ENCODE data around the gene RPS25.

DNA sequence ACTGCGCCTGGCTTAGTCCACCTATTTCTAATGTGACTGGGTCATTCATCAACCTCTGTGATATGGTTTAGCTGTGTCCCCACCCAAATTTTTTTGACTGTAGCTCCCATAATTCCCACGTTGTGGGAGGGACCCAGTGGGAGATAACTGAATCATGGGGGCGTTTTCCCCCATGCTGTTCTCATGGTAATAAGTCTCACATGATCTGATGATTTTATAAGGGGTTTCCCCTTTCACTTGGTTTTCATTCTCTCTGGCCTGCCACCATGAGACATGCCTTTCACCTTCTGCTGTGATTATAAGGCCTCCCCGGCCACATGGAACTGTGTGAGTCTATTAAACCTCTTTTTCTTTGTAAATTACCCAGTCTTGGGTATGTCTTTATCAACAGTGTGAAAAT, 11.5 kb downstream of the RPS25 start:
- TF ChIP-seq ZFP30 (CRISPR knock-in tag; IDR thresholded peaks at IDR 0.05) (no peak), OSR1 (CRISPR knock-in tag; IDR thresholded peaks at IDR 0.05) (no peak), ZNF70 (CRISPR knock-in tag; IDR thresholded peaks at IDR 0.05) (no peak), ARNTL (CRISPR knock-in tag; IDR thresholded peaks at IDR 0.05; ENCODE audit: borderline replicate concordance, low read depth) (no peak), PPARA (CRISPR knock-in tag; IDR thresholded peaks at IDR 0.05; ENCODE audit: borderline replicate concordance) (no peak), TCF4 (CRISPR knock-in tag; IDR thresholded peaks at IDR 0.05; ENCODE audit: borderline replicate concordance) (no peak), ESRRG (CRISPR knock-in tag; IDR thresholded peaks at IDR 0.05) (no peak), ZNF8 (CRISPR knock-in tag; IDR thresholded peaks at IDR 0.05) (no peak)
- TF ChIP-seq, protein P1, sequence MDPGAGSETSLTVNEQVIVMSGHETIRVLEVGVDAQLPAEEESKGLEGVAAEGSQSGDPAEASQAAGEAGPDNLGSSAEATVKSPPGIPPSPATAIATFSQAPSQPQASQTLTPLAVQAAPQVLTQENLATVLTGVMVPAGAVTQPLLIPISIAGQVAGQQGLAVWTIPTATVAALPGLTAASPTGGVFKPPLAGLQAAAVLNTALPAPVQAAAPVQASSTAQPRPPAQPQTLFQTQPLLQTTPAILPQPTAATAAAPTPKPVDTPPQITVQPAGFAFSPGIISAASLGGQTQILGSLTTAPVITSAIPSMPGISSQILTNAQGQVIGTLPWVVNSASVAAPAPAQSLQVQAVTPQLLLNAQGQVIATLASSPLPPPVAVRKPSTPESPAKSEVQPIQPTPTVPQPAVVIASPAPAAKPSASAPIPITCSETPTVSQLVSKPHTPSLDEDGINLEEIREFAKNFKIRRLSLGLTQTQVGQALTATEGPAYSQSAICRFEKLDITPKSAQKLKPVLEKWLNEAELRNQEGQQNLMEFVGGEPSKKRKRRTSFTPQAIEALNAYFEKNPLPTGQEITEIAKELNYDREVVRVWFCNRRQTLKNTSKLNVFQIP (CRISPR knock-in tag; IDR thresholded peaks at IDR 0.05; ENCODE audit: borderline replicate concordance, low read depth) = no peak
- TF ChIP-seq, protein P2, sequence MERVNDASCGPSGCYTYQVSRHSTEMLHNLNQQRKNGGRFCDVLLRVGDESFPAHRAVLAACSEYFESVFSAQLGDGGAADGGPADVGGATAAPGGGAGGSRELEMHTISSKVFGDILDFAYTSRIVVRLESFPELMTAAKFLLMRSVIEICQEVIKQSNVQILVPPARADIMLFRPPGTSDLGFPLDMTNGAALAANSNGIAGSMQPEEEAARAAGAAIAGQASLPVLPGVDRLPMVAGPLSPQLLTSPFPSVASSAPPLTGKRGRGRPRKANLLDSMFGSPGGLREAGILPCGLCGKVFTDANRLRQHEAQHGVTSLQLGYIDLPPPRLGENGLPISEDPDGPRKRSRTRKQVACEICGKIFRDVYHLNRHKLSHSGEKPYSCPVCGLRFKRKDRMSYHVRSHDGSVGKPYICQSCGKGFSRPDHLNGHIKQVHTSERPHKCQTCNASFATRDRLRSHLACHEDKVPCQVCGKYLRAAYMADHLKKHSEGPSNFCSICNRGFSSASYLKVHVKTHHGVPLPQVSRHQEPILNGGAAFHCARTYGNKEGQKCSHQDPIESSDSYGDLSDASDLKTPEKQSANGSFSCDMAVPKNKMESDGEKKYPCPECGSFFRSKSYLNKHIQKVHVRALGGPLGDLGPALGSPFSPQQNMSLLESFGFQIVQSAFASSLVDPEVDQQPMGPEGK (CRISPR knock-in tag; IDR thresholded peaks at IDR 0.05; ENCODE audit: borderline replicate concordance) = no peak
- TF ChIP-seq, protein P3, sequence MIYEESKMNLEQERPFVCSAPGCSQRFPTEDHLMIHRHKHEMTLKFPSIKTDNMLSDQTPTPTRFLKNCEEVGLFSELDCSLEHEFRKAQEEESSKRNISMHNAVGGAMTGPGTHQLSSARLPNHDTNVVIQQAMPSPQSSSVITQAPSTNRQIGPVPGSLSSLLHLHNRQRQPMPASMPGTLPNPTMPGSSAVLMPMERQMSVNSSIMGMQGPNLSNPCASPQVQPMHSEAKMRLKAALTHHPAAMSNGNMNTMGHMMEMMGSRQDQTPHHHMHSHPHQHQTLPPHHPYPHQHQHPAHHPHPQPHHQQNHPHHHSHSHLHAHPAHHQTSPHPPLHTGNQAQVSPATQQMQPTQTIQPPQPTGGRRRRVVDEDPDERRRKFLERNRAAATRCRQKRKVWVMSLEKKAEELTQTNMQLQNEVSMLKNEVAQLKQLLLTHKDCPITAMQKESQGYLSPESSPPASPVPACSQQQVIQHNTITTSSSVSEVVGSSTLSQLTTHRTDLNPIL (CRISPR knock-in tag; IDR thresholded peaks at IDR 0.05; ENCODE audit: low read depth) = no peak

Data from SK-N-SH treated with all-trans-retinoic acid at 6 μM for 48 hours (cell line).